Measurements from ENCODE around the gene GPX6.

Gene GPX6

GRCh38 chr6:28542440-28543296, 27.1 kb upstream of the GPX6 start:
- peak overlapping the region; percentile 57 for H3K4me3 ChIP-seq (ENCODE audit: low read depth, low read length)

GRCh38 chr6:28541996-28542395, 26.4 kb upstream of the GPX6 start:
- TF ChIP-seq POLR2A (IDR thresholded peaks at IDR 0.05; ENCODE audit: extremely low read depth, insufficient read length) (no peak), MYC (IDR thresholded peaks at IDR 0.05; ENCODE audit: low read depth, low read length) (no peak), MAX (IDR thresholded peaks at IDR 0.05; ENCODE audit: low read depth, low read length) (no peak)
- TF ChIP-seq, protein P1, sequence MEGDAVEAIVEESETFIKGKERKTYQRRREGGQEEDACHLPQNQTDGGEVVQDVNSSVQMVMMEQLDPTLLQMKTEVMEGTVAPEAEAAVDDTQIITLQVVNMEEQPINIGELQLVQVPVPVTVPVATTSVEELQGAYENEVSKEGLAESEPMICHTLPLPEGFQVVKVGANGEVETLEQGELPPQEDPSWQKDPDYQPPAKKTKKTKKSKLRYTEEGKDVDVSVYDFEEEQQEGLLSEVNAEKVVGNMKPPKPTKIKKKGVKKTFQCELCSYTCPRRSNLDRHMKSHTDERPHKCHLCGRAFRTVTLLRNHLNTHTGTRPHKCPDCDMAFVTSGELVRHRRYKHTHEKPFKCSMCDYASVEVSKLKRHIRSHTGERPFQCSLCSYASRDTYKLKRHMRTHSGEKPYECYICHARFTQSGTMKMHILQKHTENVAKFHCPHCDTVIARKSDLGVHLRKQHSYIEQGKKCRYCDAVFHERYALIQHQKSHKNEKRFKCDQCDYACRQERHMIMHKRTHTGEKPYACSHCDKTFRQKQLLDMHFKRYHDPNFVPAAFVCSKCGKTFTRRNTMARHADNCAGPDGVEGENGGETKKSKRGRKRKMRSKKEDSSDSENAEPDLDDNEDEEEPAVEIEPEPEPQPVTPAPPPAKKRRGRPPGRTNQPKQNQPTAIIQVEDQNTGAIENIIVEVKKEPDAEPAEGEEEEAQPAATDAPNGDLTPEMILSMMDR (IDR thresholded peaks at IDR 0.05; ENCODE audit: low read depth, low read length), result no peak
- no peak for DNase-seq (ENCODE audit: low read depth)
- H3K4me3 ChIP-seq (ENCODE audit: low read depth, low read length), result peak overlapping the region; percentile 27

More at GRCh38 chr6:28542440-28543296, 27.1 kb upstream of the GPX6 start:
- TF ChIP-seq, protein P1 (IDR thresholded peaks at IDR 0.05; ENCODE audit: low read depth, low read length), result peak; percentile 41
- TF ChIP-seq MAX (IDR thresholded peaks at IDR 0.05; ENCODE audit: low read depth, low read length) (peak; percentile 92), MYC (IDR thresholded peaks at IDR 0.05; ENCODE audit: low read depth, low read length) (peak; percentile 61), POLR2A (IDR thresholded peaks at IDR 0.05; ENCODE audit: extremely low read depth, insufficient read length) (no peak)
- DNase-seq (ENCODE audit: low read depth), result peak; percentile 91

- TF ChIP-seq MYC (IDR thresholded peaks at IDR 0.05; ENCODE audit: low read depth, low read length) (no peak), MAX (IDR thresholded peaks at IDR 0.05; ENCODE audit: low read depth, low read length) (no peak), POLR2A (IDR thresholded peaks at IDR 0.05; ENCODE audit: extremely low read depth, insufficient read length) (no peak)
- TF ChIP-seq, protein P1 (IDR thresholded peaks at IDR 0.05; ENCODE audit: low read depth, low read length), result no peak
- DNase-seq (ENCODE audit: low read depth), result peak; percentile 7
- no peak overlapping the region for H3K4me3 ChIP-seq (ENCODE audit: low read depth, low read length)
Measured at GRCh38 chr6:28537509-28538140, 22.0 kb upstream of the GPX6 start.

DNA sequence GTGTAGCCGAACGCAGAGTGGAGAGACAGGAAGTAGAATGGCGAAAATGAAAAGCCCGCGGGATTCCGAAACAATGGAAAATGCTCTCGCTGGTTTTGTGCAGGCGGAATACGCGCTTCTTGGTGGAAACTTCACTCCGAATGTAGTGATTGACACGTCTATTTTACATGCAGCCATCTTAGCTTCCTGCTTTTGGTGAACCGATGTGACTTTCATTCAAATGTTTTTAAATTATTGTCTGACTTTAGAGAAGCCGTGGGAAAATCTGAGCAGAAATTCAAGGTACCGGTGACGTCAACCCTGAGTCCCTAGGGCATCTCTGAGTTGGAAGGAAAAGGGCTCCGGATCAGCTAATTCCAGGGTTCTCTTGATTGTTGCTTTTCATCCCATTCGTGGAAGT, 21.5 kb upstream of the GPX6 start:
- H3K4me3 ChIP-seq (ENCODE audit: low read depth, low read length), result no peak overlapping the region
- TF ChIP-seq MYC (IDR thresholded peaks at IDR 0.05; ENCODE audit: low read depth, low read length) (no peak), MAX (IDR thresholded peaks at IDR 0.05; ENCODE audit: low read depth, low read length) (no peak), POLR2A (IDR thresholded peaks at IDR 0.05; ENCODE audit: extremely low read depth, insufficient read length) (no peak)
- TF ChIP-seq, protein P1 (IDR thresholded peaks at IDR 0.05; ENCODE audit: low read depth, low read length), result no peak
- no peak for DNase-seq (ENCODE audit: low read depth)

GRCh38 chr6:28534875-28535274, 19.3 kb upstream of the GPX6 start:
- no peak overlapping the region for H3K4me3 ChIP-seq (ENCODE audit: low read depth, low read length)
- no peak for DNase-seq (ENCODE audit: low read depth)
- TF ChIP-seq, protein P1 (IDR thresholded peaks at IDR 0.05; ENCODE audit: low read depth, low read length), result no peak
- TF ChIP-seq MYC (IDR thresholded peaks at IDR 0.05; ENCODE audit: low read depth, low read length), result no peak
- no peak for TF ChIP-seq MAX (IDR thresholded peaks at IDR 0.05; ENCODE audit: low read depth, low read length)
- no peak for TF ChIP-seq POLR2A (IDR thresholded peaks at IDR 0.05; ENCODE audit: extremely low read depth, insufficient read length)
